BLaER1 treated with 17β-estradiol and CSF1 and Interleukin-3, amounts not matched to agents 10 nM and 100 nM (cell line): ENCODE measurements around the gene STRIP2.
A peak's percentile ranks its signal among the peaks of the same experiment; 100 is the strongest.
"Not testable (repeated sequence)": the region's sequence is repeated elsewhere in the genome, so short reads cannot be mapped to it uniquely, and the experiment has no call there.

Experiments used
- H3K27ac ChIP-seq, 11 experiments: shearing (Covaris generic); formaldehyde crosslinking; 2 replicates each; pipeline ENCODE4 v1.8.1; 2022
- H3K27me3 ChIP-seq, 11 experiments: shearing (Covaris generic); formaldehyde crosslinking; 2 replicates each; pipeline ENCODE4 v1.8.1; 2022
- H3K36me3 ChIP-seq, 11 experiments: shearing (Covaris generic); formaldehyde crosslinking; 2 replicates each; pipeline ENCODE4 v1.8.1; 2022
- H3K4me1 ChIP-seq, 10 experiments: shearing (Covaris generic); formaldehyde crosslinking; 2 replicates each; pipeline ENCODE4 v1.8.1; 2022
- H3K4me2 ChIP-seq, 11 experiments: shearing (Covaris generic); formaldehyde crosslinking; 2 replicates each; pipeline ENCODE4 v1.8.1; 2022
- H3K4me3 ChIP-seq, 10 experiments: shearing (Covaris generic); formaldehyde crosslinking; 2 replicates each; pipeline ENCODE4 v1.8.1; 2022
- H3K9ac ChIP-seq, 11 experiments: shearing (Covaris generic); formaldehyde crosslinking; 2 replicates each; pipeline ENCODE4 v1.8.1; 2022
- H3K9me3 ChIP-seq, 11 experiments: shearing (Covaris generic); formaldehyde crosslinking; replicated peaks in 1 of 11; 2 replicates each; pipeline ENCODE4 v1.8.1; 2022
- H4K20me1 ChIP-seq, 11 experiments: shearing (Covaris generic); formaldehyde crosslinking; 2 replicates each; pipeline ENCODE4 v1.8.1; 2022
- Cebpa-rat ChIP-seq, 11 experiments: shearing (Covaris generic); IDR thresholded peaks; 2 replicates each; pipeline ENCODE4 v1.8.1; 2022

The STRIP2 gene

GRCh38 chr7:129479831-129480230 is 45.6 kb downstream of the STRIP2 start:
- Histone ChIP-seq H3K27ac (no peak overlapping the region), H3K4me3 (no peak overlapping the region), H4K20me1 (no peaks in the 10 kb centered on the region), H3K4me2 (no peak overlapping the region), H3K36me3 (peaks cover 0 to 5% (median 0%) of the 10 kb centered on the region in 11 experiments; a peak in 2 of 22 replicates), H3K9ac (no peak overlapping the region), H3K4me1 (no peaks in the 10 kb centered on the region), H3K27me3 (no peaks in the 10 kb centered on the region), H3K9me3 (peaks cover 9 to 21% (median 15%) of the 10 kb centered on the region in 11 experiments; a peak in 18 of 22 replicates)
- no peak for TF ChIP-seq Cebpa-rat (IDR thresholded peaks at IDR 0.05)

DNA sequence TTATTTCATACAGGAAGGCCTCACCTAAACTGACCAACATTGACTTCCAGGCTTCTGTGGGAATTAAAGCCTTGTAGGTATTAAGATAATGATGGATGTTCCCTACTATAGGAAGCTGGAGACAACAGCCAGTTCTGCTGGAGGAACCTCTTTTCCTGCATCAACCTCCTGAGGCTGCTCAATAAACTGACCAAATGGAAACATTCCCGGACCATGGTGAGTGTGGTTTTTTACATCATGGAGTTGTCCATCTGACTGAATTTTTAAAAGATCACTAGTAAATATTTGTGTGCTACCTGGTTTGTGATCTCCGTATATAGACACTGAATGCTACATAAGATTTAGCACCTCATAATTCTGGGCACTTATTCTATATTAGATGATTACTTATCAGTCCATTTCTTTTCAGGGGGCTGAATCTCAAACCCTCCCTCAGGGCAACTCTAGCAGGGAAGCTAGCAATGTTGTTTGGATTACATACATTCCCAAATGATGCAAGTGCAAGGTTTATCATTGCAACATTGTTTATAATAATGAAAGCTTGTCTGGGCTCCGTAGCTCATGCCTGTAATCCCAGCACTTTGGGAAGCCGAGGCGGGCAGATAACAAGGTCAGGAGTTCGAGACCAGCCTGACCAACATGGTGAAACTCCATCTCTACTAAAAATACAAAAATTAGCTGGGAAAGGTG is 46.6 kb downstream of the STRIP2 start:
- Histone ChIP-seq H3K9me3 (peaks cover 7 to 18% (median 14%) of the 10 kb centered on the region in 11 experiments; a peak in 18 of 22 replicates), H3K4me2 (no peak overlapping the region), H3K36me3 (peaks cover 0 to 5% (median 0%) of the 10 kb centered on the region in 11 experiments; a peak in 2 of 22 replicates), H3K4me1 (no peaks in the 10 kb centered on the region), H3K27ac (no peak overlapping the region), H3K9ac (no peak overlapping the region), H3K4me3 (no peak overlapping the region), H4K20me1 (no peaks in the 10 kb centered on the region), H3K27me3 (no peaks in the 10 kb centered on the region)
- no peak for TF ChIP-seq Cebpa-rat (IDR thresholded peaks at IDR 0.05)

DNA sequence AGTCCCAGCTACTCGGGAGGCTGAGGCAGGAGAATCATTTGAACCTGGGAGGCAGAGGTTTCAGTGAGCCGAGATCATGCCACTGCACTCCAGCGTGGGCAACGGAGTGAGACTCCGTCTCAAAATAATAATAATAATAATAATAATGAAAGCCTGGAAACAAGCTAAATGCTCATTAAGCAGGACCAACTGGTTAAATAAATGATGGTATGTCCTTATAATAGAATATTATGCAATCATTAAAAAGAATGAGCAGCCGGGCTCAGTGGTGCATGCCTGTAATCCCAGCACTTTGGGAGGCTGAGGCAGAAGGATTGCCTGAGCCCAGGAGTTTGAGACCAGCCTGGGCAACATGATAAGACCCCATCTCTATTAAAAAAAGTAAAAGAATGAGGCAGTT is 47.1 kb downstream of the STRIP2 start:
- not testable (repeated sequence) for H4K20me1 ChIP-seq, H3K4me2 ChIP-seq, H3K27me3 ChIP-seq, H3K27ac ChIP-seq, H3K9ac ChIP-seq, H3K4me3 ChIP-seq, H3K36me3 ChIP-seq, H3K4me1 ChIP-seq
- H3K9me3 ChIP-seq: peaks cover 2 to 12% (median 9%) of the 10 kb centered on the region in 11 experiments; a peak in 17 of 22 replicates
- peak in 1 of 11 experiments; percentile 20; a peak in 1 of 22 replicates for TF ChIP-seq Cebpa-rat (IDR thresholded peaks at IDR 0.05)

- no peak overlapping the region for H3K4me2 ChIP-seq
- no peak for TF ChIP-seq Cebpa-rat (IDR thresholded peaks at IDR 0.05)
- no peaks in the 10 kb centered on the region for H3K4me1 ChIP-seq
- no peak overlapping the region for H3K27ac ChIP-seq
- no peak overlapping the region for H3K9ac ChIP-seq
- H3K9me3 ChIP-seq: peaks cover 0 to 9% (median 6%) of the 10 kb centered on the region in 11 experiments; a peak in 8 of 22 replicates
- H3K36me3 ChIP-seq: peaks cover 0 to 5% (median 0%) of the 10 kb centered on the region in 11 experiments; a peak in 2 of 22 replicates
- no peaks in the 10 kb centered on the region for H4K20me1 ChIP-seq
- no peak overlapping the region for H3K4me3 ChIP-seq
- H3K27me3 ChIP-seq: no peaks in the 10 kb centered on the region
These were observed 48.5 kb downstream of the STRIP2 start for GRCh38 chr7:129482781-129483180.

DNA sequence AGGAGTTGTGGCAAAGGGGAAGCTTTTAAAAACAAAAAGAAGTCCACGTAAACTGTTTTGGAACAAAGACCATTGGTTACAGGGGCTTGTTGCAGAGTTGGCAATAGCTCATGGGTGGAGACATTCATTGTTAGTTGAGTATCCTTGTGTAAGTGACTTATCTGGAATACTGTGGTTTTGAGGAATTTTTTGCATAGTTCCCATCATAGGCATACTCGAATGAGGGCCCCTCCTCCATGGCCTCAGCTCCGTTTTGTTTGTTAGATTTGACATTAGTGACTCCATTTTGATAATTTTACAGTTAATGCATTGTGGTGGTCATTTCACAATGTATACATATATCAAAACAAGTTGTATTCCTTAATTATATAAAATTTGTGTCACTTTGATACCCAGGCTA is 55.3 kb downstream of the STRIP2 start:
- H3K36me3 ChIP-seq: no peaks in the 10 kb centered on the region
- H3K27me3 ChIP-seq: no peaks in the 10 kb centered on the region
- TF ChIP-seq Cebpa-rat (IDR thresholded peaks at IDR 0.05): no peak
- H3K4me1 ChIP-seq: peaks cover 0 to 13% (median 0%) of the 10 kb centered on the region in 10 experiments; a peak in 4 of 20 replicates
- no peak overlapping the region for H3K4me2 ChIP-seq
- H4K20me1 ChIP-seq: no peaks in the 10 kb centered on the region
- H3K9me3 ChIP-seq: no peaks in the 10 kb centered on the region
- H3K27ac ChIP-seq: no peak overlapping the region
- no peak overlapping the region for H3K4me3 ChIP-seq
- H3K9ac ChIP-seq: no peak overlapping the region

- H3K4me2 ChIP-seq: no peak overlapping the region
- H3K4me1 ChIP-seq: peaks cover 0 to 33% (median 0%) of the 10 kb centered on the region in 10 experiments; a peak in 7 of 20 replicates
- H3K36me3 ChIP-seq: no peaks in the 10 kb centered on the region
- H3K27me3 ChIP-seq: no peaks in the 10 kb centered on the region
- H3K27ac ChIP-seq: peak overlapping the region in 1 of 11 experiments; percentile 20; a peak in 1 of 22 replicates
- no peak for TF ChIP-seq Cebpa-rat (IDR thresholded peaks at IDR 0.05)
- no peaks in the 10 kb centered on the region for H4K20me1 ChIP-seq
- no peak overlapping the region for H3K9ac ChIP-seq
- H3K4me3 ChIP-seq: no peak overlapping the region
- no peaks in the 10 kb centered on the region for H3K9me3 ChIP-seq
These were observed 58.2 kb downstream of the STRIP2 start for GRCh38 chr7:129492391-129492790.

DNA sequence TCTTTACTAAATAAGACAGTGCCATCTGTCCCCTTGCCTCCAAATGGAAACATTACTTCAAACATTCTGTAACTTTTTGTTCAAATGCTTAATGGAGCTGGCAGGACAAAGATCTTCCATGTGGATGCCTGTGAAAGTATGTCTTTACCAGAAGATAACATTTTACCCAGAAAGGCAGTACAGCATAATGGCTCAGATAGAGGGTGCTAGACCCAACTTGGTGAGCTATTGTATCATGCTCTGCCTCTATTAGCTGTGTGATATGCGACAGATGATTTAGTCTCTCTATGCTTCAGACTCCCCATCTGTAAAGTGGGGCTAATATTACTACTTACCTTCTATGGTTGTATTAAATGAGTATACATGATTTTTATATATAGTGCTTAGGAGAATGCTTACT is 59.3 kb downstream of the STRIP2 start:
- no peak overlapping the region for H3K4me3 ChIP-seq

DNA sequence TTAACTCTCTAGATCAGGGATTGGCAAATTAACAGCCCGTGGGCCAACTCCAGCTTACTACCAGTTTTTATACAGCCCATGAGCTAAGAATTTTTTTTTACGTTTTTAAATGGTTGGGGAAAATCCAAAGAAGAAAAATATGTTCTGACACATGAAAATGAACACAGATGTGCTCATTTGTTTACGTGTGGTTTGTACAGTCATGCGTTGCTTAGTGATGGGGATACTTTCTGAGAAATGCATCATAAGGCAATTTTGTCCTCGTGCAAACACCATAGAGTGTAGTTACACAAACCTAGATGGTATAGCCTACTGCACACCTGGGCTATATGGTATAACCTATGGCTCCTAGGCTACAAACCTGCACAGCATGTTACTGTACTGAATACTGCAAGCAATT is 59.8 kb downstream of the STRIP2 start:
- H3K4me2 ChIP-seq: peak overlapping the region in 2 of 11 experiments; percentile 23 to 45; a peak in 2 of 22 replicates
- no peaks in the 10 kb centered on the region for H4K20me1 ChIP-seq
- peak overlapping the region in 2 of 11 experiments; percentile 32 to 35; a peak in 3 of 22 replicates for H3K27ac ChIP-seq
- no peak overlapping the region for H3K9ac ChIP-seq
- H3K36me3 ChIP-seq: no peaks in the 10 kb centered on the region
- H3K4me3 ChIP-seq: no peak overlapping the region
- no peaks in the 10 kb centered on the region for H3K27me3 ChIP-seq
- TF ChIP-seq Cebpa-rat (IDR thresholded peaks at IDR 0.05): no peak
- H3K9me3 ChIP-seq: no peaks in the 10 kb centered on the region
- H3K4me1 ChIP-seq: peaks cover 0 to 33% (median 0%) of the 10 kb centered on the region in 10 experiments; a peak in 7 of 20 replicates

More for the DNA sequence above, 59.3 kb downstream of the STRIP2 start:
- peak overlapping the region in 2 of 11 experiments; percentile 8 to 45; a peak in 2 of 22 replicates for H3K4me2 ChIP-seq
- no peak for TF ChIP-seq Cebpa-rat (IDR thresholded peaks at IDR 0.05)
- H4K20me1 ChIP-seq: no peaks in the 10 kb centered on the region
- H3K27ac ChIP-seq: peak overlapping the region in 3 of 11 experiments; percentile 32 to 37 (median 35); a peak in 4 of 22 replicates
- no peaks in the 10 kb centered on the region for H3K36me3 ChIP-seq
- peaks cover 0 to 33% (median 0%) of the 10 kb centered on the region in 10 experiments; a peak in 7 of 20 replicates for H3K4me1 ChIP-seq
- no peak overlapping the region; a peak in 1 of 22 replicates for H3K9ac ChIP-seq
- H3K27me3 ChIP-seq: no peaks in the 10 kb centered on the region
- no peaks in the 10 kb centered on the region for H3K9me3 ChIP-seq

DNA sequence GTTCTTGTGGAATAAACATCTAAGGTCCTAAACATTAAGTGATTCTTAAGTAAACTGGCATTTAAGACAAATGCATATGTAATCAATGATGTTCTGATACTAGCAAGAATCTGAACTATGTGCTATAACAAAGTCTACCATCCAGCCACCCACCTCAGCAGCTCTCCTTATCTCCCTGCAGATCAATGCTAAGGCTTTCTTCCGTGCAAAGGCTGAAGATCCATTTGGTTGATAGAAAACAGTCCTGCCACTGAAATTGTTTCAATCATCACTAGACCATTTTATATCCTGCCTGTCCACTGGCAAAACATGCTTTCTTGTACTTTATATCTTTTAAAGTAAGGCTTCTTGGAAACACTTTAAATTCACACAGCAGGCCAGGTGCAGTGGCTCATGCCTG is 61.8 kb downstream of the STRIP2 start:
- Histone ChIP-seq H3K27ac (peak overlapping the region in 3 of 11 experiments; percentile 42 to 51 (median 43); a peak in 4 of 22 replicates), H3K9me3 (no peaks in the 10 kb centered on the region), H3K4me3 (no peak overlapping the region), H3K4me2 (peak overlapping the region in 3 of 11 experiments; percentile 48 to 73 (median 57); a peak in 5 of 22 replicates), H3K36me3 (no peaks in the 10 kb centered on the region), H3K4me1 (peaks cover 0 to 33% (median 11%) of the 10 kb centered on the region in 10 experiments; a peak in 13 of 20 replicates), H3K27me3 (no peaks in the 10 kb centered on the region), H3K9ac (peak overlapping the region in 1 of 11 experiments; percentile 20; a peak in 2 of 22 replicates), H4K20me1 (no peaks in the 10 kb centered on the region)
- TF ChIP-seq Cebpa-rat (IDR thresholded peaks at IDR 0.05): no peak
